CMK (cell line): ENCODE results near the gene TFF1.
A peak's percentile ranks its signal among the peaks of the same experiment; 100 is the strongest.

Experiments used
- DNase-seq: peaks from one replicate; pipeline ENCODE4 v3.0.0-alpha.2; 2010; ENCODE audit warnings: low read depth

The TFF1 gene

DNA sequence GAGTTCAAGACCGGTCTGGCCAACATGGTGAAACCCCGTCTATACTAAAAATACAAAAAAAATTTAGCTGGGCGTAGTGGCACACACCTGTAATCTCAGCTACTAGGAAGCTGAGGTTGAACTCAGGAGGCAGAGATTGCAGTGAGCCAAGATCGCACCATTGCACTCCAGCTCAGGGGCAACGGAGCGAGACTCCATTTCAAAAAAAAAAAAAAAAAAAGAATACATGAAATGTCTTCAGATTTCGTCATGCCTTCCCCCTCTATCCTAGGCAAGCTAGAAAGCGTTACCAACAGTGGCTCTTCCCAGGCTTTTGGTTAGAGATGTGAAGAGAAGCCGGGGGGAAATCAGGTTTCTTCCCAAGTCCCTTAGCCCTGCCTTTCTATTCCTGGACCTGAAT lies 3.6 kb downstream of the TFF1 start:
- no peak for DNase-seq

DNA sequence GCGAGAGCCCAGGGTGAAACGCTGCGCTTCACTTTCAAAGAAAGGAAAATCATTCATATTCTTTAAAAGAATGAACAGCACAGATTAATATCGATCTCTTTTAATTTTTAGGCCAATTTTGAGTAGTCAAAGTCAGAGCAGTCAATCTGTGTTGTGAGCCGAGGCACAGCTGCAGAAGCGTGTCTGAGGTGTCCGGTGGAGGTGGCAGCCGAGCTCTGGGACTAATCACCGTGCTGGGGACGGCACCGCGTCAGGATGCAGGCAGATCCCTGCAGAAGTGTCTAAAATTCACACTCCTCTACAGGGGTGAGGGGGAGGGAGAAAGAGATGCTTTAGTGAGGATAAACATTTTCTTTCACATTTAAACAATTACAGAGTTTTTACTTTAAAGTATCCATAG lies 4.1 kb downstream of the TFF1 start:
- DNase-seq, result no peak

DNA sequence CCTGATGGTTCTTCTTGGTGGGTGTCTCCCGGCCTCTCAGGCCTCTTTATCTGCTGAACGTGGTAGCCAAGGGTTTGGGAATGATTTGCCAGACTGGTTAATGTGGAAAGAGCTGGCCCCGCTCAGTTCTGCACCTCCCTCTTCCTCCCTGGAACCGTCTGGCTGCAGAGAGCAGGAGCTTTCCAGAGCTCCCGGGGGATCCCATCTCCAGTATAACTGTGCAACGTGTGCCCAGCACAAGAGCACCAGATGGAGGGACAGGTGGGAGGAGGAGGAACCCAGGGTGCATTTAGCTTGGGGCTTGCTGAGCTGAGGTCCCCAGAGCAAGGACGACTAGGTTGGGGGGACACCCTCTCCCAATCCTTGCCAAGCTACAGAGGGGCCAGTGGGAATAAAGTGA lies 5.0 kb downstream of the TFF1 start:
- DNase-seq, result no peak

DNA sequence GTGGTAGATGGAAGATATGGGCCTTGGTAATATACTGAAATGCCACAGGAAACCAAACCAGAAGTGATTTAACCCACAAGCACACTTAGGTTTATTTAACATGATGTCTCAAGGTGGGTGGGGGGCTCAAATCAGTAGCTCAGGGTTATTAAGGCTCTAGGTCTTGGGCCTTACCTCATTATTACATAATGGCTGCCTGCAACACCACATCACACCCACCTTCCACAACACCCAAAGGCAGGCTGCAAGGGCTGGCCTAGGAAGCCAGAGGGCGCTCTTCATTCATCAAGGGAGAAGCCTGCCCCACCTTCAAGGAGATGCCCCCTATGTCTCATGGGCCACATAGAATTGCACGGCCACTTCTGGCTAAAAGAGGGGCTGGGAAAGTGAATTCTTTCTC lies 6.0 kb downstream of the TFF1 start:
- no peak for DNase-seq

DNA sequence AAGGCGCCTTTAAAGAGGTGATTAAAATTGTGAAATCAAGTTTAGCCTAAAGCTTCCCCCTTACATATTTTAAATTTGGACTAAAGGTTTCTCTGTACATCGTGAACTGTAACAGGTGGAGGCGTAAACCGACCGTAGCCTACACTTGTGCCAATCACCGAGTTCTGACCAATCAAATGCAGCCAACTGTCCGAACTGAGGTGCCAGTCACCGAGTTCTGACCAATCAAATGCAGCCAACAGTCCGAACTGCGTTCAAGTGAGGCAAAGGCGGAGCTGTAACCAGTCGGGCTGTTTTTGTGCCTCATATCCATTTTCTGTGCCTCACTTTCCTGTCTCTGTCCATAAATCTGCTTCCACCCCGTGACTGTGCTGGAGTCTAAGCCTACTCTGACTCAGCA lies 7.4 kb downstream of the TFF1 start:
- no peak for DNase-seq

DNA sequence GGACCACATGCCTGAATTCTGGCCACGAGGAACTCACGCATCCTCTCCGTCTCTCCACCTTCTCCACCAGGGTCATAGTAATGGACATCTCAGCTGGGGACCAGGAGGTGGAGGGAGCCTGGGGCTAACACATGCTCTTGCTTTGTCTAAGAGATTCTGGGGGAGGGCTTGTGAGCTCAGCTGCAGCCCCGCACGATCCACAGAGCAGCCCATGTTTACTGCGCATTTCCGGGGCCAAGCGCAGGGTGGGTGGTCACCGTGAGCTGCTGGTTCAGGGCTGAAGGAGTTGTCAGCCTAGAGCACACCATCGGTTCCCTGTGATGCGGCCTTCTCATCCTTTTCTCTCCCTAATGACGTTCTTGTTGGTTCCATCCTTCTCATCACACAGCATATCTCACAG lies 8.1 kb downstream of the TFF1 start:
- DNase-seq, result no peak

DNA sequence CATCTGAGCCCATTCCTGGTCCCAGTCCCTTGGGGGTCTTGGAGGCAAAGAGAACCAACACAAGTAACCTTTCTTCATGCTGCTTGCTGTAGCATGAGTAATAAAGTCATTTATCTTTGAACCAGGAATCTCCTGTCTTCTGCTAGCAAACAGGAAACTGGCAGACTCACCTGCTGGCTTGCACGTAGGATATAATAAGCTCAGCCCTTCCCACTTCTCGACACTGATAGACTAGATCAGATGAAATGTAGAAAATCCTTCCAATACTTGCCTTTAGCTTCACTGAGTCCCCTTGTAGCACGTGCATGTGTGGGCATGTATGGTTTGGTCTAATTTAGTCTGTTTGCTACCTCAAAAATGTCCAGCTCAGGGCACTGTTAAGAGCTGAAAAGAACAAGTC lies 9.0 kb downstream of the TFF1 start:
- DNase-seq, result no peak

DNA sequence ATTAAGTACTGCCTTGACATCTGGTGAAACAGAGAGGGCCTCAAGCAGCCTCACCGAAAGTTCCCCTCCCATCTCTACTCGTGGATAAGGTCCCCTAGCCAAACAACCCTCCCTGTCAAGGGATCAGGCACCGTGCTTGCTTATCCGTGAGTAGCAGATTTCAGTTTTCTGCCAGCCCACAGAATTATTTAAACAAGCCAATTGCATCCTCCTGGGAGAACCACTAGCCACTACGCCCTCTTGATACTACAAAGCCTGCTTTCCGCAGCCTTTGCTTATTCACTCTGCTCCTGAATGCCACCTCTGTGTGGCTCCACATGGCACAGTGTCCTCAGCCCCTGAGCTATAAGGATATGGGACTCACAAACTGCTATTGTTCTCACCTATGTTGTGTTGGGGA lies 9.7 kb downstream of the TFF1 start:
- DNase-seq, result no peak

DNA sequence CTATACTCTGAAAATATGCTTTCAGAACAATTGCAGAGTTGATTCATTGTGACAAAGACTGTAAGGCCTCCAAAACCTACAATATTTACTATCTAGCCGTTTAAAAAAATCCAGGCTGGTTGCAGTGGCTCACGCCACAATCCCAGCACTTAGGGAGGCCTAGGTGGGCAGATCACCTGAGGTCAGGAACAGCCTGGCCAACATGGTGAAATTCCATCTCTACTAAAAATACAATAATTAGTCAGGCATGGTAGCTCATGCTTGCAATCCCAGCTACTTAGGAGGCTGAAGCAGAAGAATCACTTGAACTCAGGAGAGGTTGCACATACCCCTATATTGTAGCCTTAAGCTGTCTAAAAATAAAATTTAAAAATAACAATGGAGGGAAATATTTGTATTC lies 10.3 kb downstream of the TFF1 start:
- no peak for DNase-seq

DNA sequence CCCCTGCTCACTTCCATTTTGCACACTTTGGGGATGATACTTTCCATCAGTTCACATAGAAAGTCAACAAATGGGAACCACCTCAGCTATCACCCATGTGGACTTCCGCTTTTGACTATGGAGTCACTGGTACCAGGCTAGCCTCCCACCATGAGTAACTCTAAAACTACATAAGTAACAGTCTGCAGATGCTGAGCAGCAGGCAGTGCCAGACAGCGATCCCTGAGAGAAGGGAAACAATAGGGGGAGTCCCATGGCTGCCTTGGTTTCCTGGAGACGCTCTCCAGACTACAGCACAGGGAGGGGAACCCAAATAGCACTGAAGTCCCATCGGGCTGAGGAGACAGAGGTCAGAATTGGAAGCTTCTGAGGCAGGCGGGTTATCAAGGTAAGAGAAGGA lies 12.7 kb downstream of the TFF1 start:
- no peak for DNase-seq

DNA sequence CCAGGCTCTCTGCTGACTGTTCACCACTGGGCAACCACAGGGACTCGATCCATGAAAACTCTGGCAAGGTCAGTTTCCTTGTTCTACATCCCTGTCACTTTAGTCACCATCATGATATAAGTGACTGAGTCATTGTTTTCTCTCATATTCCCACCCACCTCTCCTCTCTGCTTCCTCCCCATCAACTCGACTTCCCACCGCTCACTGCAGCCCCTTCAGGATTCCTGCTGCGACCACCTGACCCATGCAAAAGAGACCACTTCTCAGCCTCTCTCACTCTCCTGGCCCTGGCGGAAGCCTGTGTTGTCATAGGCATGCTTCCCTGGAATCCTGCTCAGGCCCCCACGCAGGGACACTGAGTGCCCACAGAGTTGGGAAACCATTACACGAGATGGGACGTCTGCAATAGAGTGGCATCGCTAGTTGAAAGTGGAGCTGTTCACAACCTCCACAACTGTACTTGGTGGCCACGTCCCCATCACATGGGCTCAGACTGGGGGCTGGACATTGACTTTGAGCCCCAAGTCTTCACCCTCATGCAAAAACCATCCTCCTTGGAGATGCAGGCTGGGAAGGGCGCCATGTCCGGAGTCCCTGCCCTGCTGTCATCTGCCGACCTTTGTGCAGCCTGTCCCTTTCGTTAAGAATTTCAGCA lies 13.8 kb downstream of the TFF1 start:
- DNase-seq, result no peak

DNA sequence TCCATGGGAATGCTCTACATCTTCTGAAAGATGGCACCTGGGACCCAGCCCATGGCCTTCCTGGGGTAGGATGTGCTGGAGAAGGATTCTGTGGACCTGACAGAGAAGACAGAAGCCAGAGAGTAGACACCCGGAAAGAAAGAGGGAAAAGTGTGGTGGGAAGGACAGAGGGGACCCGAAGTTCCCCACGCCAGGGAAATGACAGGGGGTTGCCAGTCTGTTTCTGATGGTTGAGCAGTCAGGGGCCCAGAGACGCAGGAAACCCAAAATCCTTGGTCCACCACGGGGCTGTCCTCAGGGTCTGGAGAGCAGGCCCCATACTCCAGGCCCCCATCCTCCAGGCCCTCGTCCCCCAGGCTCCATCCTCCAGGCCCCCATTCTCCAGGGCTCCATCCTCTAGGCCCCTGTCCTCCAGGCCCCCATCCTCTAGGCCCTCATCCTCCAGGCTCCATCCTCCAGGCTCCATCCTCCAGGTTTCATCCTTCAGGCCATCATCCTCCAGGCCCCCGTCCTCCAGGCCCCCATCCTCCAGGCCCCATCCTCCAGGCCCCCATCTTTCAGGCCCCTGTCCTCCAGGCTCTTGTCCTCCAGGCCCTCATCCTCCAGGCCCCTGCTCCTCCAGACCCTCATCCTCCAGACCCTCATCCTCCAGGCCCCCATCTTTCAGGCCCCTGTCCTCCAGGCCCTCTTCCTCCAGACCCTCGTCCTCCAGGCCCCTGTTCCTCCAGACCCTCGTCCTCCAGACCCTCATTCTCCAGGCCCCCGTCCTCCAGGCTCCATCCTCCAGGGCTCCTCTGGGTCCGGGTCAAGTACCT lies 14.5 kb downstream of the TFF1 start:
- no peak for DNase-seq

DNA sequence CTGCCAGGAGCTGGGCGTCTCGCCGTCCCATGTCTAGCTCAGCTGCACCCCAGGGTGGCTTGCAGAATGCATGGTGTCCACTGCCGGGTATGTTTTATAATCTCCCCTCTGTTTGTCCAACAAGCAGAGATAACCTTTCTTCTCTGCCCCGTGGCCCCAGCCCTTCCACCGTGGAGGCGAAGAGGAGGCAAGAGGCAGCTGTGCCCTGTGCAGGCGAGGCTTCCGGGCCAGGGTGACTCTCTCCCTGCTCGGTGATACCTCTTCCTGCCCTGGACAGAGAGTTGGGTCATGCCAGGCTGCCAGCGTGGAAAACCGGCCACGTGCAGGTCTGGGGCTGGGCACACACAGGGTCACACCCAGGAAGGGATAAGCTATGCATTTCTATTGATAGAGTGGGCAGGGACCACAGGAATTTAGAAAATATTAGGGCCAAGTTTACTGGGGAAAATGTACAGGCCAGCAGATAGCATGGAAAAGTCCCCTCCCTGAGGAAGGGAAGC lies 15.4 kb downstream of the TFF1 start, which contains the start of gene TFF2:
TSS of gene TFF2 (minus strand) at position 68 of the 500 bp plus-strand sequence. CDS start at position 31, 37 bp downstream.
- no peak for DNase-seq

DNA sequence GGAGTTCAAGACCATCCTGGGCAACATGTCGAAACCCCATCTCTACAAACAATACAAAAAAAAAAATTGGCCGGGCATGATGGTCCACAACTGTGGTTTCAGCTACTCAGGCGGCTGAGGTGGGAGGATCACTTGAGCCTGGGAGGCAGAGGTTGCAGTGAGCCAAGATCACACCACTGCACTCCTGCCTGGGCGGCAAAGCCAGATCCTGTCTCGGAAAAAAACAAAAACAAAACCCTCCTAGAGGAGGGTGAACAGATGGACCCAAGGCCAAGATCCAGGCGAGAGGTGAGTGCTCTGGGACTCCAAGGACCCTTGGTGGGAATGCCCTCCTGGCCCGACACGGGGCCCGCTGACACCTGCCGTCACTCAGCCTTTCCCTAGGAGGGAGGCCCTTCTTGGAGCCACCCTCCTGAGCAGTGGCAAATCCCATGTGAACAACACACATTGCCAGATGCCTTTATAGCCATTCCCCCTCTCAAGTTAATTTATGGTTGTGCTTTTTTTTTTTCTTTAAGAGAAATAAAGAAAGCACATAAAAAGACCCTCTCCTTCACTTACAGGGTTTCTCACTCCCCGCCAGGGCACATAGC lies 15.9 kb downstream of the TFF1 start:
- DNase-seq, result no peak

DNA sequence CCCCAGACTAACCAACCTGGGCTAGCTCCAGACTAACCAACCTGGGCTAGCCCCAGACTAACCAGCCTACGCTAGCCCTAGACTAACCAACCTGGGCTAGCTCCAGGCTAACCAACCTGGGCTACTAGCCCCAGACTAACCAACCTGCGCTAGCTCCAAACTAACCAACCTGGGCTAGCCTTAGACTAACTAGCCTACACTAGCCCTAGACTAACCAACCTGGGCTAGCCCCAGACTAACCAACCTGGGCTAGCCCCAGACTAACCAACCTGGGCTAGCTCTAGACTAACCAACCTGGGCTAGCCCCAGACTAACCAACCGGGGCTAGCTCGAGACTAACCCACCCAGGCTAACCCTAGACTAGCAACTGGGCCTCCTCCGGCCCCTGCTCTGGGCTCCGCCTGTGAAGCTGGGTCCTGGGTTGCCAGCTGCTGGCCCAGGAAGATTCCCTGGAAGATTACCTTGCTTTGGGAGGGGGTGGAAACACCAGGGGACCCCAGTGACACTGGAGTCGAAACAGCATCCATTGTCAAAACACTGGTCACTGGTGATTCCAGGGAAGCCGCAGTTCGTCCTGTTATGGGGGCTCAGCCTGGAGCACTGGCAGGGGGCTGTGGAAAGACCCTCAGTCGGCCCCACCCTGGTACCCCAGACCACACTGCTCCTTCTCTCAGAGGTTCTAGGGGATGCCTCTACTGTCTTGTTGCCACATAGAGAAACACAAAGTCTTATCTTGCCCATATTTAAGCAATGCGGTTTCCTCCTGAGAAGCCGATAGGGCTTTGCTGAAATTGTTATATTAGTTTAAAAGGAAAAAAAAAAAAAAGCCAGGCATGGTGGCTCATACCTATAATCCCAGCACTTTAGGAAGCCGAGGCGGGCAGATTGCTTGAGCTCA lies 16.7 kb downstream of the TFF1 start:
- DNase-seq, result peak; percentile 41

DNA sequence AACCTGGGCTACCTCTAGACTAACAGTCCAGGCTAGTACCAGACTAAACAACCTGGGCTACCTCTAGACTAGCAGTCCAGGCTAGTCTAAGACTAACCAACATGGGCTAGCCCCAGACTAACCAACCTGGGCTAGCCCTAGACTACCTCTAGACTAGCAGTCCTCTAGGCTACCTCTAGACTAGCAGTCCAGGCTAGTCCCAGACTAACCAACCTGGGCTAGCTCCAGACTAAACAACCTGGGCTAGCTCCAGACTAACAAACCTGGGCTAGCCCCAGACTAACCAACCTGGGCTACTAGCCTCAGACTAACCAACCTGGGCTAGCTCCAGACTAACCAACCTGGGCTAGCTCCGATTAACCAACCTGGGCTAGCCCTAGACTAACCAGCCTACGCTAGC lies 17.6 kb downstream of the TFF1 start:
- DNase-seq, result no peak

DNA sequence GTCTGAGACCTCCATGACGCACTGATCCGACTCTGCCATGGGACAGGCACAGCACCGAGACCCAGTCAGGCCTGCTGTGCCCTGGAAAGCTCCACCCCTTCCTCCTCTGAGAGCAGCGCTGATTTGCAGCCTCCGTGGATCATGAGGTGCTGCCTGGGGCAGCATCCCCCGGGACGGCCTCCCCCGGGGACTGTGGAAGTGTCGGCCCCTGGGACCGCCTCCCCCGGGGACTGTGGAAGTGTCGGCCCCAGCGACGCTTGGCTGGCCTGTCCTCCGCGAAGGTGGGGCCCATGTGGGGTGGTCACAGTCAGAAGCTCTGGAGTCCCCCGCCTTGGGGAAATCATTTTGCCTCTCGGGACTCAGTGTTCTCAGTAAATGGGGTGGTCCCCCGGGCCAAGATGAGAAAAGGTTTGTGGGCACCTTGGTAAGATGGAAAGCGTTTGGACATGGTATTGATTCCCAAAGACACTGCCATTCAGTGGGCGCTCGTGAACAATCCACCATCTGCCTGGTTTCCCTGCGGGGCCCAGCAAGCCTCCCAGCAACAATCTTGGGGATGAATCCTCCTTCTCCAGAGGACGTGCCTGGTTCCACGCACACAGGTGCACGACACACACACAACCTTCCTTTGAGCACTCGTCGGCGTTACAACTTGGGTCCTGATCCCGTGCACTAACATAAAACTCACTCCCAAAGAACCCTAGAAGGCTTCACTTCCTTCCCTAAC lies 18.6 kb downstream of the TFF1 start:
- DNase-seq, result no peak

DNA sequence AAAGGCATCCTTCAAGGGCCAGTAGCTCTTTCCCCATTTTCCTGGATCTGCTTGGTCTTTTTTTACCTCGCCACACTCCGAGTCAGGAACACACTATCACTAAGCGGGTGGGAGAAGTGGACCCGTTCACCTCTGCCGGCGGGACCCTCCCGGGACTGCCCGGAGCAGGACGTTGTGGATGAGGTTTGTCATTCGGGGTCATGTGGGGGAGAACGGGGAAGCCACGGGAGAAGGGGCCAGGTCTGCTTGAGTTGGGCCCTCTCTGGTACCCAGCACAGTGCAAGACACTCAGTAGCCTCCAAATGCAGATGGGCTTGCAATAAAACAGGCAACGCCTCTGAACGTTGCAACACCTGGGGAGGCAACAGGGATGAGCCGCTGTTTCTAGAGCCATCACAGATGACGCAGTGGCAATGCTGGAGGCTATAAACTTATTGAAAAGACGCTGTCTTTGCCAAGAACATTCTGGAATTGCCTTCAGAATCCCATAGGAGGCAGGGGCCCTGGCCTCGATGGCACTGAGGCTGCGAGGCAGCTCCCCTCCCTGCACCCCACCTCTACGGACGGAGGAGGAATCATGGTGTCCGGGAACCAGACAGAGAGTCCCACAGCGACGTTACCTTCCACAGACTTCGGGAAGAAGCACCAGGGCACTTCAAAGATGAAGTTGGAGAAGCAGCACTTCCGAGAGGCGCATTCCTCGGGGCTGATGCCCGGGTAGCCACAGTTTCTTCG lies 19.3 kb downstream of the TFF1 start:
- DNase-seq, result no peak

DNA sequence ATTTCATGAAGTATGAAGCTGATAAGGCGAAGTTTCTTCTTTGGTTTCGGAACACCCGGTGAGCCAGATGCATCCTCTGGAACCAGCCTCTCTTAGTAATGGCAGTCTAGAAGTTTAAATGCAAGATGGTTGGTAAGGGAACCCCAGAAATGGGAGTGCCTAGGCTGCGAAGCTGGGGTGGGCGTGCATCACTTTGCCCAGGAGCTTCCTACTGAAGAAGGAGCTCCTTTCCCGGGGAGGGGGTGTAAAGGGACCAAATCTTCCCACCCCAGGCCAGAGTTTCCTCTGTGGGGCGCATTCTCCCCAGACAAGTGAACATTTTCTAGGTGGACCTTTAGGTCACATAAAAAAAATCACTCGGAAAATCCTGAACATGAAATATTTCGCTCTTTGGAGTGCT lies 19.9 kb downstream of the TFF1 start:
- no peak for DNase-seq

DNA sequence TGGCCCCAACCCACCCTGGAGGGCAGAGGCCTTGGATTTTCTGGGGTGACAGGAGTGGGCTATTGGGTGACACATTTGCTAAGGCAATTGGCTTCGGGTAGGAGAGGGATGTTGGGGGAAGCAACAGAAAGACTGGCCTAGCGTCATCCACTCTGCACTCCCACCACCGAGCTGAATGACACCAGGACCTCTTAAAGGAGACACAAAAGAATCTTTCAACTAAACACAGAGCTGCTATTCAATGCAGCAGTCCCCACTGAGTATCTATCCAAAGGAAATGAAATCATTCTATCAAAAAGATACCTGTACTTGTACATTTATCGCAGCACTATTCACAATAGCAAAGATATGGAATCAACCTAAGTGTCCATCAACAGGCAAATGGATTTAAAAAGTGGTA lies 21.7 kb downstream of the TFF1 start:
- DNase-seq, result no peak
